ENCODE measurements around the gene ACVR1B. TPM values are rescaled to one million over a fixed set of nuclear protein-coding genes. Genes with fewer than 3 reads are reported as not detected.

ACVR1B gene
- total and polyA plus RNA-seq, 4 donors, result 4.0 to 21.9 (median 12.0) TPM

DNA sequence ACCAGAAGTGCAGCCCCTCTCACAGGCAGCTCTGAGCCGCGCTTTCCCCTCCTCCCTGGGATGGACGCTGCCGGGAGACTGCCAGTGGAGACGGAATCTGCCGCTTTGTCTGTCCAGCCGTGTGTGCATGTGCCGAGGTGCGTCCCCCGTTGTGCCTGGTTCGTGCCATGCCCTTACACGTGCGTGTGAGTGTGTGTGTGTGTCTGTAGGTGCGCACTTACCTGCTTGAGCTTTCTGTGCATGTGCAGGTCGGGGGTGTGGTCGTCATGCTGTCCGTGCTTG lies 43.0 kb downstream of the ACVR1B start (continued):
- TF ChIP-seq, protein P1, sequence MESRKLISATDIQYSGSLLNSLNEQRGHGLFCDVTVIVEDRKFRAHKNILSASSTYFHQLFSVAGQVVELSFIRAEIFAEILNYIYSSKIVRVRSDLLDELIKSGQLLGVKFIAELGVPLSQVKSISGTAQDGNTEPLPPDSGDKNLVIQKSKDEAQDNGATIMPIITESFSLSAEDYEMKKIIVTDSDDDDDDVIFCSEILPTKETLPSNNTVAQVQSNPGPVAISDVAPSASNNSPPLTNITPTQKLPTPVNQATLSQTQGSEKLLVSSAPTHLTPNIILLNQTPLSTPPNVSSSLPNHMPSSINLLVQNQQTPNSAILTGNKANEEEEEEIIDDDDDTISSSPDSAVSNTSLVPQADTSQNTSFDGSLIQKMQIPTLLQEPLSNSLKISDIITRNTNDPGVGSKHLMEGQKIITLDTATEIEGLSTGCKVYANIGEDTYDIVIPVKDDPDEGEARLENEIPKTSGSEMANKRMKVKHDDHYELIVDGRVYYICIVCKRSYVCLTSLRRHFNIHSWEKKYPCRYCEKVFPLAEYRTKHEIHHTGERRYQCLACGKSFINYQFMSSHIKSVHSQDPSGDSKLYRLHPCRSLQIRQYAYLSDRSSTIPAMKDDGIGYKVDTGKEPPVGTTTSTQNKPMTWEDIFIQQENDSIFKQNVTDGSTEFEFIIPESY (IDR thresholded peaks at IDR 0.05), result no peak
- TF ChIP-seq RAD21 (IDR thresholded peaks at IDR 0.05), result no peak
- TF ChIP-seq JUND (IDR thresholded peaks at IDR 0.05), result no peak
- TF ChIP-seq RXRA (IDR thresholded peaks at IDR 0.05), result no peak

DNA sequence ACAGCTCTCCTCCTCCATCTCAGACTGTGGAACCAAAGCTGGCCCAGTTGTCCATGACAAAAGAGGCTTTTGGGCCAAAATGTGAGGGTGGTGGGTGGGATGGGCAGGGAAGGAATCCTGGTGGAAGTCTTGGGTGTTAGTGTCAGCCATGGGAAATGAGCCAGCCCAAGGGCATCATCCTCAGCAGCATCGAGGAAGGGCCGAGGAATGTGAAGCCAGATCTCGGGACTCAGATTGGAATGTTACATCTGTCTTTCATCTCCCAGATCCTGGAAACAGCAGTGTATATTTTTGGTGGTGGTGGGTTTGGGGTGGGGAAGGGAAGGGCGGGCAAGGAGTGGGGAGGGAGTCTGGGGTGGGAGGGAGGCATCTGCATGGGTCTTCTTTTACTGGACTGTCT lies 43.5 kb downstream of the ACVR1B start:
- WGBS, result 86% methylated on average over 4 of the region's 4 CpGs
- no peak overlapping the region for H3K27ac ChIP-seq (ENCODE audit: low read depth in 1 of 2, low read length in 2 of 2)
- H3K9me3 ChIP-seq (ENCODE audit: control insufficient read depth in 4 of 4, low read length in 3 of 4), result no peaks in the 10 kb centered on the region
- DNase-seq (ENCODE audit: low spot score), result no peak
- no peaks in the 10 kb centered on the region for H3K27me3 ChIP-seq (ENCODE audit: control insufficient read depth in 4 of 4, insufficient read depth in 4 of 4, low read length in 3 of 4)
- H3K4me1 ChIP-seq (ENCODE audit: control insufficient read depth in 4 of 4, insufficient read depth in 4 of 4, low read length in 3 of 4), result peaks cover 0 to 5% (median 0%) of the 10 kb centered on the region in 4 donors
- H3K9ac ChIP-seq (ENCODE audit: low read depth in 1 of 2, low read length in 2 of 2), result no peak overlapping the region
- TF ChIP-seq HNF4G (IDR thresholded peaks at IDR 0.05), result no peak
- TF ChIP-seq, protein P2, sequence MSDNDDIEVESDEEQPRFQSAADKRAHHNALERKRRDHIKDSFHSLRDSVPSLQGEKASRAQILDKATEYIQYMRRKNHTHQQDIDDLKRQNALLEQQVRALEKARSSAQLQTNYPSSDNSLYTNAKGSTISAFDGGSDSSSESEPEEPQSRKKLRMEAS (IDR thresholded peaks at IDR 0.05), result no peak
- TF ChIP-seq HNF4A (conservative IDR thresholded peaks at IDR 0.05), result no peak
- no peak for TF ChIP-seq FOXA2 (IDR thresholded peaks at IDR 0.05)
- TF ChIP-seq, protein P3, sequence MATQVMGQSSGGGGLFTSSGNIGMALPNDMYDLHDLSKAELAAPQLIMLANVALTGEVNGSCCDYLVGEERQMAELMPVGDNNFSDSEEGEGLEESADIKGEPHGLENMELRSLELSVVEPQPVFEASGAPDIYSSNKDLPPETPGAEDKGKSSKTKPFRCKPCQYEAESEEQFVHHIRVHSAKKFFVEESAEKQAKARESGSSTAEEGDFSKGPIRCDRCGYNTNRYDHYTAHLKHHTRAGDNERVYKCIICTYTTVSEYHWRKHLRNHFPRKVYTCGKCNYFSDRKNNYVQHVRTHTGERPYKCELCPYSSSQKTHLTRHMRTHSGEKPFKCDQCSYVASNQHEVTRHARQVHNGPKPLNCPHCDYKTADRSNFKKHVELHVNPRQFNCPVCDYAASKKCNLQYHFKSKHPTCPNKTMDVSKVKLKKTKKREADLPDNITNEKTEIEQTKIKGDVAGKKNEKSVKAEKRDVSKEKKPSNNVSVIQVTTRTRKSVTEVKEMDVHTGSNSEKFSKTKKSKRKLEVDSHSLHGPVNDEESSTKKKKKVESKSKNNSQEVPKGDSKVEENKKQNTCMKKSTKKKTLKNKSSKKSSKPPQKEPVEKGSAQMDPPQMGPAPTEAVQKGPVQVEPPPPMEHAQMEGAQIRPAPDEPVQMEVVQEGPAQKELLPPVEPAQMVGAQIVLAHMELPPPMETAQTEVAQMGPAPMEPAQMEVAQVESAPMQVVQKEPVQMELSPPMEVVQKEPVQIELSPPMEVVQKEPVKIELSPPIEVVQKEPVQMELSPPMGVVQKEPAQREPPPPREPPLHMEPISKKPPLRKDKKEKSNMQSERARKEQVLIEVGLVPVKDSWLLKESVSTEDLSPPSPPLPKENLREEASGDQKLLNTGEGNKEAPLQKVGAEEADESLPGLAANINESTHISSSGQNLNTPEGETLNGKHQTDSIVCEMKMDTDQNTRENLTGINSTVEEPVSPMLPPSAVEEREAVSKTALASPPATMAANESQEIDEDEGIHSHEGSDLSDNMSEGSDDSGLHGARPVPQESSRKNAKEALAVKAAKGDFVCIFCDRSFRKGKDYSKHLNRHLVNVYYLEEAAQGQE (IDR thresholded peaks at IDR 0.05), result no peak
- no peak for TF ChIP-seq YY1 (IDR thresholded peaks at IDR 0.05)
- TF ChIP-seq GABPA (IDR thresholded peaks at IDR 0.05 in 1 of 2, conservative IDR thresholded peaks at IDR 0.05 in 1 of 2), result no peak
- no peak for TF ChIP-seq JUND (IDR thresholded peaks at IDR 0.05)
- no peak for TF ChIP-seq SP1 (IDR thresholded peaks at IDR 0.05)
- no peak for TF ChIP-seq FOXA1 (IDR thresholded peaks at IDR 0.05)
- TF ChIP-seq, protein P1 (IDR thresholded peaks at IDR 0.05), result no peak
- TF ChIP-seq, protein P4, sequence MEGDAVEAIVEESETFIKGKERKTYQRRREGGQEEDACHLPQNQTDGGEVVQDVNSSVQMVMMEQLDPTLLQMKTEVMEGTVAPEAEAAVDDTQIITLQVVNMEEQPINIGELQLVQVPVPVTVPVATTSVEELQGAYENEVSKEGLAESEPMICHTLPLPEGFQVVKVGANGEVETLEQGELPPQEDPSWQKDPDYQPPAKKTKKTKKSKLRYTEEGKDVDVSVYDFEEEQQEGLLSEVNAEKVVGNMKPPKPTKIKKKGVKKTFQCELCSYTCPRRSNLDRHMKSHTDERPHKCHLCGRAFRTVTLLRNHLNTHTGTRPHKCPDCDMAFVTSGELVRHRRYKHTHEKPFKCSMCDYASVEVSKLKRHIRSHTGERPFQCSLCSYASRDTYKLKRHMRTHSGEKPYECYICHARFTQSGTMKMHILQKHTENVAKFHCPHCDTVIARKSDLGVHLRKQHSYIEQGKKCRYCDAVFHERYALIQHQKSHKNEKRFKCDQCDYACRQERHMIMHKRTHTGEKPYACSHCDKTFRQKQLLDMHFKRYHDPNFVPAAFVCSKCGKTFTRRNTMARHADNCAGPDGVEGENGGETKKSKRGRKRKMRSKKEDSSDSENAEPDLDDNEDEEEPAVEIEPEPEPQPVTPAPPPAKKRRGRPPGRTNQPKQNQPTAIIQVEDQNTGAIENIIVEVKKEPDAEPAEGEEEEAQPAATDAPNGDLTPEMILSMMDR (IDR thresholded peaks at IDR 0.05; ENCODE audit: low read depth, low read length, missing input control), result no peak
- TF ChIP-seq RXRA (IDR thresholded peaks at IDR 0.05), result no peak
- TF ChIP-seq NR2F2 (IDR thresholded peaks at IDR 0.05), result no peak
- TF ChIP-seq, protein P5, sequence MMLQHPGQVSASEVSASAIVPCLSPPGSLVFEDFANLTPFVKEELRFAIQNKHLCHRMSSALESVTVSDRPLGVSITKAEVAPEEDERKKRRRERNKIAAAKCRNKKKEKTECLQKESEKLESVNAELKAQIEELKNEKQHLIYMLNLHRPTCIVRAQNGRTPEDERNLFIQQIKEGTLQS (IDR thresholded peaks at IDR 0.05), result no peak
- no peak for TF ChIP-seq TAF1 (conservative IDR thresholded peaks at IDR 0.05)
- no peak for TF ChIP-seq EGR1 (IDR thresholded peaks at IDR 0.05; ENCODE audit: low read depth in 2 of 2)
- peaks cover 8 to 45% (median 23%) of the 10 kb centered on the region in 4 donors for H3K36me3 ChIP-seq (ENCODE audit: control insufficient read depth in 4 of 4, insufficient read depth in 3 of 4, low read depth in 1 of 4, low read length in 3 of 4)
- no peak overlapping the region for H3K4me3 ChIP-seq (ENCODE audit: low read depth in 1 of 3, low read length in 3 of 3)

Data from liver (tissue), 9 donors.